Esophagus squamous epithelium (tissue), 5 donors: ENCODE data around the gene PRICKLE3. TPM values are rescaled to one million over a fixed set of nuclear protein-coding genes. Genes with fewer than 3 reads are reported as not detected.

ENCODE experiments used
- DNase-seq: peaks from one replicate; lab custom pipeline; 2025; lab: John Stamatoyannopoulos, UW
- H3K27ac ChIP-seq, 4 donors: fragments of 200-600 bp; sonication (generic); one replicate each; pipeline ENCODE4 v1.5.1; 2016 to 2019; ENCODE audit warnings: mild to moderate bottlenecking in 1 of 4
- H3K27me3 ChIP-seq, 4 donors: fragments of 200-600 bp; sonication (generic); 1 replicate in 3 of 4; 2 replicates in 1 of 4; pipeline versions ENCODE4 v1.5.1 to v1.6.0; 2017 to 2021; ENCODE audit warnings: antibody characterized with exemption in 1 of 4
- H3K36me3 ChIP-seq, 3 donors: fragments of 200-600 bp; sonication (generic); one replicate each; pipeline ENCODE4 v1.5.1; 2016 to 2019
- H3K4me1 ChIP-seq, 3 donors: fragments of 200-600 bp; sonication (generic); one replicate each; pipeline ENCODE4 v1.5.1; 2017 to 2019
- H3K4me3 ChIP-seq, 4 donors: fragments of 200-600 bp; sonication (generic); 1 replicate in 3 of 4; 2 replicates in 1 of 4; pipeline ENCODE4 v1.5.1; 2016 to 2019; ENCODE audit warnings: mild to moderate bottlenecking in 2 of 4, moderate library complexity in 1 of 4
- H3K9me3 ChIP-seq, 3 donors: fragments of 200-600 bp; sonication (generic); one replicate each; pipeline ENCODE4 v1.5.1; 2016 to 2019
- POLR2A ChIP-seq, 4 donors: fragments of 450-650 bp; IDR thresholded peaks; one replicate each; pipeline ENCODE4 v1.6.1; 2017; ENCODE audit warnings: antibody characterized with exemption in 4 of 4, mild to moderate bottlenecking in 4 of 4, moderate library complexity in 3 of 4
- WGBS, 2 donors: methylation state at CpG; one replicate each; pipeline ENCODE4 v1.1.5; 2018; 5-methylcytosine and 5-hydroxymethylcytosine counted together
- intact Hi-C: fragments of 100-400 bp; cut with DNase I; formaldehyde crosslinking; loops from one replicate; pipeline ENCODE4 v1.15.0; 2022
- total RNA-seq, 4 donors: library from RNA; depleted of rRNA; stranded (reverse); fragments of >200 nt; gene quantifications; one replicate each; pipeline ENCODE4 v1.1.0, GENCODE V29; 2016
- TF ChIP-seq, protein P1 (sequence below), 6 experiments: fragments of 450-650 bp in 4 of 6; fragments of 200-600 bp in 2 of 6; sonication (generic) in 2 of 6; IDR thresholded peaks; one replicate each; pipeline ENCODE4 v1.5.1; 2016 to 2019; ENCODE audit warnings: antibody characterized with exemption in 6 of 6, mild to moderate bottlenecking in 4 of 6, moderate library complexity in 4 of 6
- donor health status: DM: yes; HTN: yes; CAD: no.

The PRICKLE3 gene
- total RNA-seq, 4 donors from 2014 or later = 15.7 to 33.8 (median 19.9) TPM

DNA sequence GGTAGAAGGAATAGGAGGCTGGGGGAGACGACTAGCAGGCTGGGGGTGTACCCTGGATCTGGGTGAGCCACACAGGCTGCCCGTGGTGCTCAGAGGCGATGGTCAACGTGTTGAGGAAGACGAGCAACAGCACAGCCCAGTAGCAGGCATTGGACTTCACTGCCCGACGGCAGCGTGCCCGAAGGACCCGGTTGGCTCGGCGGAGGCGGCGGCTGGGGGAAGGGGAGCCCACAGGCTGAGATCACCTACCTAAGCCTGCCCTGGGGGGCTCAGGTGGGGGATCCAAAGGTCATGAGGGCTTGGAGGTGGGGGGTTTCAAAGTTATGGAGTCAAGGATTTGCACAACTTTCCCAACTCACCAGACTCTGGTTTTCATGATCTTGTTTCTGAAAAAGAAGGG, 39.7 kb upstream of the PRICKLE3 start:
- H3K4me3 ChIP-seq = no peak overlapping the region
- no peaks in the 10 kb centered on the region for H3K27me3 ChIP-seq
- 20 to 85% methylated on average over 2 to 12 of the region's 14 CpGs for WGBS, 2 donors
- H3K36me3 ChIP-seq = no peaks in the 10 kb centered on the region
- H3K27ac ChIP-seq = no peak overlapping the region
- intact Hi-C loops = no loop called here
- H3K9me3 ChIP-seq = no peaks in the 10 kb centered on the region
- H3K4me1 ChIP-seq = peaks cover 0 to 11% (median 0%) of the 10 kb centered on the region in 3 donors
- no peak for DNase-seq
- TF ChIP-seq POLR2A (IDR thresholded peaks at IDR 0.05) = no peak
- TF ChIP-seq, protein P1, sequence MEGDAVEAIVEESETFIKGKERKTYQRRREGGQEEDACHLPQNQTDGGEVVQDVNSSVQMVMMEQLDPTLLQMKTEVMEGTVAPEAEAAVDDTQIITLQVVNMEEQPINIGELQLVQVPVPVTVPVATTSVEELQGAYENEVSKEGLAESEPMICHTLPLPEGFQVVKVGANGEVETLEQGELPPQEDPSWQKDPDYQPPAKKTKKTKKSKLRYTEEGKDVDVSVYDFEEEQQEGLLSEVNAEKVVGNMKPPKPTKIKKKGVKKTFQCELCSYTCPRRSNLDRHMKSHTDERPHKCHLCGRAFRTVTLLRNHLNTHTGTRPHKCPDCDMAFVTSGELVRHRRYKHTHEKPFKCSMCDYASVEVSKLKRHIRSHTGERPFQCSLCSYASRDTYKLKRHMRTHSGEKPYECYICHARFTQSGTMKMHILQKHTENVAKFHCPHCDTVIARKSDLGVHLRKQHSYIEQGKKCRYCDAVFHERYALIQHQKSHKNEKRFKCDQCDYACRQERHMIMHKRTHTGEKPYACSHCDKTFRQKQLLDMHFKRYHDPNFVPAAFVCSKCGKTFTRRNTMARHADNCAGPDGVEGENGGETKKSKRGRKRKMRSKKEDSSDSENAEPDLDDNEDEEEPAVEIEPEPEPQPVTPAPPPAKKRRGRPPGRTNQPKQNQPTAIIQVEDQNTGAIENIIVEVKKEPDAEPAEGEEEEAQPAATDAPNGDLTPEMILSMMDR (IDR thresholded peaks at IDR 0.05) = no peak

DNA sequence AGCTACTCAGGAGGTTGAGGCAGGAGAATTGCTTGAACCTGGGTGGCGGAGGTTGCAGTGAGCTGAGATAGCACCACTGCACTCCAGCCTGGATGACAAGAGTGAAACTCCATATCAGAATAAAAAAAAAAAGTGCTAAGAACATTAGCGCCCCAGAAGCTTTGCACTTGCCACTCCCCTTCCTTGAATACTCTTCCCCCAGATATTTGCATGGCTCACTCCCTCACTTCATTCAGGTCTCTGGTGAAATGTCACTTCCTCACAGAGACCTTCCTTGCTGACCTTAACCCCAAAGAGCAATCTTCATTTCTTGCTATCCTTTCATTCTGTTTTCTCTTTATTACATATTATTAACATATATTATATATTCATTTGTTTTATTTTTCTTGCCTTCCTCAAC, 35.7 kb upstream of the PRICKLE3 start:
- Histone ChIP-seq H3K4me3 (no peak overlapping the region), H3K27me3 (no peaks in the 10 kb centered on the region), H3K9me3 (no peaks in the 10 kb centered on the region), H3K4me1 (no peaks in the 10 kb centered on the region), H3K36me3 (no peaks in the 10 kb centered on the region), H3K27ac (no peak overlapping the region)
- intact Hi-C loops = no loop called here
- DNase-seq = no peak
- TF ChIP-seq, protein P1 (IDR thresholded peaks at IDR 0.05) = no peak
- TF ChIP-seq POLR2A (IDR thresholded peaks at IDR 0.05) = no peak
- WGBS, 2 donors = 70 to 81% methylated on average over 2 of the region's 2 CpGs

DNA sequence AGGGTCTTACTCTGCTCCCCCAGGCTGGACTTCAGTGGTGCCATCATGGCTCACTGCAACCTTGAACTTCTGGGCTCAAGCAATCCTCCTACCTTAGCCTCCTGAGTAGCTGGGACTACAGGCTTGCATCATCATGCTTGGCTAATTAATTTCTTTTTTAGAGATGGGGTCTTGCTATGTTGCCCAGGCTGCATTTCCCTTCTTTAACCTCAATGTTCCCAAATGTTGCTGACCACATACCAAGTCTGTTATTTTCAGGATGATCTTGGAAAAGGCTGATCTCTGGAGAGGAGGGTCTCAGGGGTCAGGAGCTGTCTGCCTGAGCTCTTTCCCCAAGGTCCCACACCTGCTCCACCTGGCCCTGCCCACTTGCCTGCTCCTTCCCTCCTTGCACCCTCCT, 33.9 kb upstream of the PRICKLE3 start:
- Histone ChIP-seq H3K27me3 (no peaks in the 10 kb centered on the region), H3K4me1 (no peaks in the 10 kb centered on the region), H3K9me3 (no peaks in the 10 kb centered on the region), H3K36me3 (no peaks in the 10 kb centered on the region), H3K27ac (no peak overlapping the region), H3K4me3 (no peak overlapping the region)
- intact Hi-C loops = no loop called here
- no peak for DNase-seq
- TF ChIP-seq POLR2A (IDR thresholded peaks at IDR 0.05) = no peak
- TF ChIP-seq, protein P1 (IDR thresholded peaks at IDR 0.05) = no peak

DNA sequence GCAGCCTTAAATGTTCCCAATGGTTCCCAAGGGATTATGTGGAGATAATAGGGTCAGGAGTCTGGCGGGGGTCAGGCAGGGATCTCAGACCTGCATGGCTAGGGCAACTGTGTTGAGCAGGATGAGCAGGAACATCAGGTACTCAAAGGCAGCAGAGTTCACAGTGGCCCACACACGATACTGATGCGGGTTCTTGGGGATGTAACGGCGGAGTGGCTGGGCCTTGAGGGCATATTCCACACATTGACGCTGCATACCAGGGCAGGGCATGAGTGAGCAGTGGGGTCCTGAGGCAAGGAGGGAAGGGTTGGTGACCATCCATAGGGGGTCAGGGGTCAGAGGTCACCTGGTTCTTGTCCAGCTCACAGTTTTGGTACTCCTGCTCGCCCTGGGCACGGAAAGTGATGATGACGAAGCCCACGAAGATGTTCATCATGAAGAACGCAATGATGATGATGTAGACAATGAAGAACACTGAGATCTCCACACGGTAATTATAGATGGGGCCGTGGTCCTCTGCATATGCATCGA, 28.9 kb upstream of the PRICKLE3 start:
- TF ChIP-seq, protein P1 (IDR thresholded peaks at IDR 0.05) = no peak
- Histone ChIP-seq H3K4me1 (no peaks in the 10 kb centered on the region), H3K4me3 (no peak overlapping the region), H3K9me3 (no peaks in the 10 kb centered on the region), H3K27ac (no peak overlapping the region), H3K36me3 (no peaks in the 10 kb centered on the region), H3K27me3 (peaks cover 0 to 5% (median 0%) of the 10 kb centered on the region in 4 donors)
- DNase-seq = no peak
- 78 to 80% methylated on average over 8 of the region's 14 CpGs for WGBS, 2 donors
- intact Hi-C loops = no loop called here

DNA sequence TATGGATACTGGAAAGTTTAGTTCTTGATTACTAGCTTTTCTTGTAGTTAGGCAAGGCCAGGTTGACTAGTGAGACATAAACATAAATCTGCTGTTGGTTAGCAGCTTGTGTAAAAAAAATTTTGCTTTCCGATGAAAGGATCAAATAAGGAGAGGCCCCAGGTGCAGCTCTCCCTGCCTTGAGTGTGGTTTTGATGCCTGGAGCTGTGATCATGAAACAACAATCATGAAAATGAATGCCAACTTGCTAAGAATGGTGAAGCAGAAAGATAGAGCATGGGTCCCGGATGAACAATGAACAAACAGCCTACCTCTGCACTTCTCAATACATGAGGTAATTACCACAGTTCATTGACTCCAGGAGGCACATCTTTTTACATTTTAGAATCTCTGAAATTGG, 28.2 kb upstream of the PRICKLE3 start:
- WGBS, 2 donors = 66 to 100% methylated on average over 1 to 2 of the region's 2 CpGs
- intact Hi-C loops = no loop called here
- no peak for TF ChIP-seq POLR2A (IDR thresholded peaks at IDR 0.05)
- TF ChIP-seq, protein P1 (IDR thresholded peaks at IDR 0.05) = no peak
- no peak overlapping the region for H3K27ac ChIP-seq
- no peak overlapping the region for H3K4me3 ChIP-seq
- H3K9me3 ChIP-seq = no peaks in the 10 kb centered on the region
- DNase-seq = no peak
- peaks cover 0 to 11% (median 0%) of the 10 kb centered on the region in 4 donors for H3K27me3 ChIP-seq
- no peaks in the 10 kb centered on the region for H3K4me1 ChIP-seq
- H3K36me3 ChIP-seq = no peaks in the 10 kb centered on the region
